Calu3 (cell line): ENCODE results near the gene TLL1. TPM values are rescaled to one million over a fixed set of nuclear protein-coding genes. Genes with fewer than 3 reads are reported as not detected.

Experiments
- BruUV-seq: library from RNA; stranded (reverse); fragments of 400-500 nt; replicated peaks from 2 replicates; lab custom pipeline; 2021; lab: Mats Ljungman, UMichigan
- CTCF ChIA-PET: fragments of 300-600 bp; sonication (Branson Sonifier 250); formaldehyde crosslinking; loops from one replicate; lab custom pipeline; 2022; ENCODE audit warnings: antibody characterized with exemption; lab: Charles Lee
- DNase-seq: peaks from one replicate; pipeline ENCODE4 v3.0.0; 2022
- H3K27ac Mint-ChIP-seq: one replicate; pipeline ENCODE4 v1.8.0; 2022; ENCODE audit warnings: mixed read lengths; ENCODE audit not compliant: unreplicated experiment
- H3K27me3 Mint-ChIP-seq: one replicate; pipeline ENCODE4 v1.8.0; 2022; ENCODE audit warnings: mixed read lengths; ENCODE audit not compliant: unreplicated experiment
- H3K36me3 Mint-ChIP-seq: one replicate; pipeline ENCODE4 v1.8.0; 2022; ENCODE audit warnings: mild to moderate bottlenecking, moderate library complexity, mixed read lengths; ENCODE audit not compliant: insufficient read depth, unreplicated experiment
- H3K4me1 Mint-ChIP-seq: one replicate; pipeline ENCODE4 v1.8.0; 2022; ENCODE audit warnings: mild to moderate bottlenecking, low read depth, mixed read lengths; ENCODE audit not compliant: unreplicated experiment
- H3K4me3 Mint-ChIP-seq: one replicate; pipeline ENCODE4 v1.8.0; 2022; ENCODE audit warnings: mild to moderate bottlenecking, low read depth, moderate library complexity, mixed read lengths; ENCODE audit not compliant: unreplicated experiment
- H3K9me3 Mint-ChIP-seq: one replicate; pipeline ENCODE4 v1.8.0; 2022; ENCODE audit warnings: low read depth, mixed read lengths; ENCODE audit not compliant: unreplicated experiment
- intact Hi-C: fragments of 100-400 bp; cut with micrococcal nuclease; formaldehyde crosslinking; loops from one replicate; pipeline ENCODE4 v1.10.0; 2022; ENCODE audit not compliant: unreplicated experiment
- total RNA-seq: library from RNA; stranded (reverse); gene quantifications from 2 replicates; pipeline ENCODE4 v1.2.3, GENCODE V29; 2022
- TF ChIP-seq, protein P1 (sequence below): fragments of 200-600 bp; IDR thresholded peaks from one replicate; pipeline ENCODE4 v1.8.0; 2022; ENCODE audit warnings: antibody characterized with exemption; ENCODE audit not compliant: unreplicated experiment

The TLL1 gene
- total RNA-seq, 1 experiment from 2014 or later, result not detected

DNA sequence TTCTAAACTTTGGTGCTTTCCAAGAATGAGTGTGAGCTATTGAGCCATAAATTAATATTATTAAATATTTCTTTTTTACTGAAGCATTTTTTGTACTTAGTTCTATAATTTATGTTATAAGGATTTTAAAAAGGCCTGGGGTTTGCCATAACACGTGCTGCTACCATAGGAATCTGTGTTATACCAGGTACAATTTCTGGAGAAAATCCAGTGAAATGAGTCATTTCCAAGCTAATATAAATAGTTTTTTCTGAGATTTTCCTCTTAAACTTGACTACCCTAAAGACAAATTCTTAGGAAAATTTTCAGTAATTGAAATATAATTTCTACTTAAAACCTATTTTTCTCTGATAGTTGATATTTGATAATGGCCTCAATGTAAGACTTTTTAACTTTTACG lies 130.8 kb downstream of the TLL1 start:
- CTCF ChIA-PET, result no interaction called here
- H3K27ac Mint-ChIP-seq, result no peak overlapping the region
- H3K36me3 Mint-ChIP-seq, result no peaks in the 10 kb centered on the region
- no TSS peak for BruUV-seq
- no peaks in the 10 kb centered on the region for H3K9me3 Mint-ChIP-seq
- TF ChIP-seq, protein P1, sequence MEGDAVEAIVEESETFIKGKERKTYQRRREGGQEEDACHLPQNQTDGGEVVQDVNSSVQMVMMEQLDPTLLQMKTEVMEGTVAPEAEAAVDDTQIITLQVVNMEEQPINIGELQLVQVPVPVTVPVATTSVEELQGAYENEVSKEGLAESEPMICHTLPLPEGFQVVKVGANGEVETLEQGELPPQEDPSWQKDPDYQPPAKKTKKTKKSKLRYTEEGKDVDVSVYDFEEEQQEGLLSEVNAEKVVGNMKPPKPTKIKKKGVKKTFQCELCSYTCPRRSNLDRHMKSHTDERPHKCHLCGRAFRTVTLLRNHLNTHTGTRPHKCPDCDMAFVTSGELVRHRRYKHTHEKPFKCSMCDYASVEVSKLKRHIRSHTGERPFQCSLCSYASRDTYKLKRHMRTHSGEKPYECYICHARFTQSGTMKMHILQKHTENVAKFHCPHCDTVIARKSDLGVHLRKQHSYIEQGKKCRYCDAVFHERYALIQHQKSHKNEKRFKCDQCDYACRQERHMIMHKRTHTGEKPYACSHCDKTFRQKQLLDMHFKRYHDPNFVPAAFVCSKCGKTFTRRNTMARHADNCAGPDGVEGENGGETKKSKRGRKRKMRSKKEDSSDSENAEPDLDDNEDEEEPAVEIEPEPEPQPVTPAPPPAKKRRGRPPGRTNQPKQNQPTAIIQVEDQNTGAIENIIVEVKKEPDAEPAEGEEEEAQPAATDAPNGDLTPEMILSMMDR, result no peak
- H3K27me3 Mint-ChIP-seq, result no peaks in the 10 kb centered on the region
- no peak for DNase-seq
- H3K4me1 Mint-ChIP-seq, result no peaks in the 10 kb centered on the region
- intact Hi-C loops, result no loop called here
- H3K4me3 Mint-ChIP-seq, result no peak overlapping the region

DNA sequence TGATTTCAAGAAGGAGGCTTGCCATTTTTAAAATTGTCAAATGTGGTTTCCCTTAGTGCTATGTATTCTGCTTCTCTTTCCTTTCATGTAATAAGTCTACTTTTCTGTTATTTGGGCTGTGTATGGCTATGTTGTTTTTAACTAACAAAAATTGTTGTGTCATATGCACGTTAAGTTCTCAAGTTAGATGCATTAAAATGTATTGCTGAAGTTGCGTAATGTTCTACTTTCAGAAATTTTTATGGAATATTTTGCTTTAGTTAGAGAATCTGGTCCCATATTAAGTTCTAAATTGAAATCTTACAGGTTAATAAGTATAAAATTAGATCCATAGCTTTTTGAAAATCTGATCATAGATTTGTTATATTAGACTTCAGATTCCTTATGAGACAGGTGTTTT lies 133.2 kb downstream of the TLL1 start:
- Mint-ChIP-seq H3K36me3 (no peaks in the 10 kb centered on the region), H3K27me3 (no peaks in the 10 kb centered on the region), H3K27ac (no peak overlapping the region), H3K4me3 (no peak overlapping the region), H3K9me3 (no peaks in the 10 kb centered on the region), H3K4me1 (no peaks in the 10 kb centered on the region)
- intact Hi-C loops, result no loop called here
- CTCF ChIA-PET, result no interaction called here
- BruUV-seq, result no TSS peak
- TF ChIP-seq, protein P1, result no peak
- DNase-seq, result no peak

DNA sequence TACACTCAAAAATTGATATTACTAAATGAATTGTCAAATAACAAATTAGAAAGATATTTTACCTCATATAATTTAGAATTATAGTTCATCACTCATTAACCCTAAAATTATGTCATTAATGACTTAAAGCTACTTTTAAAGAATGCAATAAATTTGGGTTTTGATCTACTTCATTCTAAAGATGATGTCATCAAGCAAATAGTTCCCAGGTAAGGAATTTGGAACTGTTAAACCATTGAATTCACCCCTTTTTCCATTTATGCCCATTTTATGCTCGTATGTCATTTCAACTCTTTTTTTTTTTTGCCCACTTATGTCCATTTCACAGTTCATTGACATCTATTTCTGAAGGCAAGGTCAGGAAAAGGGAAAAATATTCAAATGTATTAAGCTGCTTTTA lies 135.5 kb downstream of the TLL1 start:
- DNase-seq, result no peak
- TF ChIP-seq, protein P1, result no peak
- CTCF ChIA-PET, result no interaction called here
- Mint-ChIP-seq H3K4me1 (no peaks in the 10 kb centered on the region), H3K36me3 (no peaks in the 10 kb centered on the region), H3K27ac (no peak overlapping the region), H3K27me3 (no peaks in the 10 kb centered on the region), H3K9me3 (no peaks in the 10 kb centered on the region), H3K4me3 (no peak overlapping the region)
- BruUV-seq, result no TSS peak
- intact Hi-C loops, result no loop called here

- intact Hi-C loops, result no loop called here
- BruUV-seq, result no TSS peak
- Mint-ChIP-seq H3K27me3 (no peaks in the 10 kb centered on the region), H3K36me3 (no peaks in the 10 kb centered on the region), H3K9me3 (no peaks in the 10 kb centered on the region), H3K4me3 (no peak overlapping the region), H3K4me1 (no peaks in the 10 kb centered on the region), H3K27ac (no peak overlapping the region)
- no peak for DNase-seq
- CTCF ChIA-PET, result no interaction called here
- TF ChIP-seq, protein P1, result no peak
Observed at GRCh38 chr4:166012129-166013030, 139.3 kb downstream of the TLL1 start.
